COR-L47 (cell line): ENCODE data around the gene RASGRP3.

ENCODE experiments used
- DNase-seq: peaks from one replicate; lab custom pipeline; 2025; lab: John Stamatoyannopoulos, UW

Gene RASGRP3

DNA sequence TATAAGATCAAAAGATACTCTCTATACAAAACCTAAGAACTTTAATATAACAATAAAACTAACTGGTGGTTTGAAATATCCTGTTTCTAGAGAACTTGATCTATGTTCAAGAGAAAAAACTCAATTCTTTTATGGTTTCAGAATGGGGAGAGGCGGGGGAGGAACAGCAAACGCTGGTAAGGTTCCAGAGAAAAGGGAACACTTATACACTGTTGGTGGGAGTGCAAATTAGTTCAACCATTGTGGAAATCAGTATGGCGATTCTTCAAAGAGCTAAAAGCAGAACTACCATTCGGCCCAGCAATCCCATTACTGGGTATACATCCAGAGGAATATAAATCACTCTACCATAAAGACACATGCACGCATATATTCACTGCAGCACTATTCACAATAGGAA lies 105.4 kb downstream of the RASGRP3 start:
- DNase-seq: no peak

DNA sequence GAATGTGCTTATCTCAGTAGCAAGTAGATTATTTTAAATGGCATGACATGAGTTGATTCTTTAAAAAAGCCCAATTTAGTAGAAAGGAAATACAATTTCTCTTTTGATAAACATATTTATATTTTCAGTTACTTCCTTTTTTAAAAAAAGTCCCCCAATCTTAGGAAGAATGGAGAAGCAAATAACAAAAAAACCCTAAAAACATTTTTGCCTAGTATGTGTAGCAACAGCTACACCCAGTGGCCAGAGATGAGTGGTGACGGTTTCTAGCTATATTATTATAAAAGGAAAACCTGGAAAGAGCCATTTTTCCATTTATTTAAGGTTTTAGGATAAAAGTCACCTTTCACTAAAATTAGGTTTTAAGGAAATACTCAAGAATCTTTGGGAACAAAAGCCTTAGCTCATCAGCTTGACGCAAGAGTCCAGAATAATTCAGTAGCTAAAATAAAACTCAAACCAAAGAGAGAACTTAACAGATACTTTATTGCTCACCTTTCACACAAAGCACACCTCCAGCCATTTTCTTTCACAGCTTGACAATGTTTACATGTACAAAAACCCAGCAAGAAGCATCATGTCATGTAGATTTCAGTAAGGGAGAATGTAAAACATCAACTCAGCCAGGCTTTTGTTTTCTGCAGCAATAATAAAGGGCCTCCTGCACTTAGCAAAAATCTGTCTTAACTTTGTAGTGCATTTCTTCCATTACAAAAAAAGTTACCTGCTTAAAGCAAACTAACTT lies 106.9 kb downstream of the RASGRP3 start:
- DNase-seq: peak; percentile 12

DNA sequence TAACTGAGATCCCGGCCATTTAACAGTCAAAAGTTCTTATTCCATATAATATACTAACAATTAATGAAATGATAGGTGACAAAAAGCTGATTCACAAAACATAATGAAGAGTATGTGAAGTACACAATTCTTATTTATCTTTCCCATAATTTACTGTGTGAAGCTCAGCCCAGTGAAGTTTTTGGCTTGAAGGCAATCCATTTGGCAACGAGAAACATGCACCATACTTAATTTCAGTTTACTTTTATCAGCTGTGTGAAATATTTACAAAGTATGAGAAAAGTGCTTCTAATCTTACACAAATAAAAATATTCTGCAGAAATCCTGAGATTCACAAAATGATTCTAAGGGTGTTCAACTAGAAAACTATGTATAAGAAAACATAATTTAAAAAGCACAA lies 110.3 kb downstream of the RASGRP3 start:
- no peak for DNase-seq

DNA sequence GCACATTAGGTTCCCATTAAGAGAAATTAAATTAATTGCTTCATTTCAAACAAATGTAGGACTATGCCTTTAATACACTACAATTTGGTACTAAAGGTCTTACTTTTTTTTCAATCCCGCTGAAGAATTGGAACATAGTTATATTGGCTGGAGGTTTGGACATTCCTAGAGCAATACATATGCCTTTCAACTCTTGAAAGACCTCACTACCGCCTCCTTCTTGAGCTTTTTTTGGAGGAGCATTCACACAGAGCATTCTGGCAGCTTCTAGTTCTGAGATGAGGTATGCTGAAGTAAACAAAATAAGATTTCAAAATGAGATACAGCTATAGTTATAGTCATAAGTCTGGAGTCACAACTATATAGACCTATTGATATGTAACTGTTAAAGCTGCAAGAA lies 111.8 kb downstream of the RASGRP3 start:
- DNase-seq: no peak

DNA sequence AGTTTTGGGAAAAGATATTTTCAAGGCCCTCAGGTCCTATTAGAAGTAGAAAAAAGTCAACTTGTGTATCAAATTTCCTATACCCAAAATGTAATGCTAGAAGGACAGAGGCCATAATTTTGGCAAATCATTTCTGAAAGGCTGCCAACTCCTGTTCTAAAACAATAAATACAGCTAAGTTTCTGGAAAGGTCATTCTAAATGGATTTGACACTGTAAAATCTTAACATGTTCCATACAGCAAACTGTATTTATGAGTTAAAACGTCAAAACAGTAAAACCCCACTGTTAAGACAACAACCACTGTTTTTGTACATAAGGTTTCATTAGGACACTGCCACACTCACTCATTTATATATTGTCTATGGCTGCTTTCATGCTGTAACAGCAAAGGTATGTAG lies 113.0 kb downstream of the RASGRP3 start:
- DNase-seq: no peak

DNA sequence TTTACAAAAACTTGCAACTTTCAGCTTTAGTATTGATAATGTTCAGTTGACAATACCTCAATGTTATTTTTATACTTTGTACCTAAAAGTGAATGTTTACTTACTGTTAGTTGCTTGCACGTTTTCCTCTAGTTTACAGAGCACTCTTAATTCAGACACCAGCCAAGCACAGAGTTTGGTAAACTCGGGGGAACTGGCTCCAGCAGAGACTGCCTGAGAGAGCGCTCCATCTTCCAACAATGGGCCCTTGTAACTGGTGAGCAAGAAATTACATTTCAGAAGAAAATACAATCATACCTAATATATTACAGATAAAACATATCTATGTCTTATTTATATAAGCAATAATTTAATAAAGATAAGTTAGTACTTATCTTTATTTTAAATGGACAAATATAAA lies 118.9 kb downstream of the RASGRP3 start:
- DNase-seq: no peak

DNA sequence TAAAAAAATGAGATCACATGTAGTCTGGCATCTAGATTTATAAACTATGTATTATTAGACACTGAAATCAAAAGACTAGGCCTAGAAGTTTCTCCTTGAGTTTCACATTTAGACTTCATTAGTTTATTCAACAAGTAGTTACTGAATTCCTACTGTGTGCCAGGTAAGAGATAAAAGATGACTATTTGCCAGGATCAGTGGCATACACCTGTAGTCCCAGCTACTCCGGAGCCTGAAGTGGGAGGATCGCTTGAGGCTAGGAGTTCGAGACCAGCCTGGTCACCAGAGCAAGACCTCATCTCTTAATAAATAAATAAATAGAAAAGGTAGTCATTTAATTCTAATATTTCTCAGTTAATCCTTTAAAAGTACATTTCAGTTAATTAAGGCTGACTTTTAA lies 120.6 kb downstream of the RASGRP3 start:
- DNase-seq: no peak

DNA sequence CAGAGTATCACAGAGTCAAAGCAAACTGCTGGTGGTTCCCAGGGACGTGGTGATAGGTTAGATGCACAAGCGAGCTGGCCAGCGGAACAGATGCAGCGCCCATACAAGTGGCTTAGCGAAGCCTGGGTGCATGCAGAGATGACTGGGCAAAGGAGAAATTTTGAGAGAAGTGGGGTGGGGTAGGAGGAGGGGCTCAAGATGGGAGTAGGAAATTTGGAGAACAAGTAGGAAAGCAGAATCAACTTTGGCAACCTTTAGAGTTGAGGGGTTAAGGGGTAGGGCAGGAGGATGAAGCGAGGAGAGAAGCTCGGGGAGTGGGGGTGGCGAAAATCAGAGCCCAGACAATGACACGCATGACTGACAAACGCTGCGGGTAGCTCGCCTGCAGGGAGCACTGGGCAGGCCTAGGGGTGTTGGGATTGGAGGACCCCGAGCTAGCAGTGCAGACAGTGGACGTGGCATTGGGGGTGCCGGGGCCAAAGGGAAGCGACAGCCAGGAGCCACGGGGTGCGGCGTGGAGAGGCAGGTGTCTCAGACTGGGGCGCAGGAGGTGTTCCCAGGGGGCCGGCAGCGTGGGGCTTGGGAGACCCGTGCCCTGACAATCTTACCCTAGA lies 122.2 kb downstream of the RASGRP3 start:
- DNase-seq: peak; percentile 12

DNA sequence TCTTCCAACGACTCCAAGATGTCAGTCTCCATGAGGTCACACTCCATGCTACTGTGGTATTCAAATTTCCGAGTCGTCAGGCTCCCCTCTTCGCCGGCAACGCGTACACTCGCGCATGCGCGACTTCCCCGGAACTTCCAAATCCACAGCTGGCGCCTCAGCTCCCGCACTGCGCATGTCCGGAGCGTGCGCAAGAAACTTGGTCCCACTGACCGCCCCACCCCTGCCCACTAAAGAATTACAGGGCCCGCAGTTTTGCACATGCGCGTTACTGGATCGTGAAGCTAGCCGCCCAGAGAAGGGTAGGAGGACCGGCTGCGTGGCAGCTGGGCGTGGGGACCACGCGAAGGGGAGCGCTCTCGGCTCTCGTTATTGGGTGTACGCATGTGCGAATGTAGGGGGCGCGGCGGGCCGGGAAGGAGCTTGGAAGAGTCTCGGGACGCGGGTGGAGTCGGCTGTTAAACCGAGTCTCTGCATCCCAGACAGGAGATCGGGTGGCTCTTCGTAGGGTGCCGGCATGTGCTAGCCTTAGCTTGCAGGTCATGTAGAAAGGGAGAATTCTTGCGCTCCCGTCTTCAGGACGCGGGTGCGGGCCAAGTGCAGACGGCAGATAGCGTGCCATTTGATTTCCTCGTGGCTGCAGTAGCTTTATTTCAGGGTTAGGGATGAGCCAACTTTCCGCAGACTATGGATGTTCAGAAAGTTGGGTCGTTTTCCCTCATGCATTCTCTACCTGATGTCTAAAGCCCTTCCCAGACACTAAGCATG lies 122.9 kb downstream of the RASGRP3 start, which contains the start of gene FAM98A:
Gene FAM98A (minus strand): TSS at position 125 of the 768 bp plus-strand sequence. CDS start 78 bp downstream, at position 47.
- peak; percentile 98 for DNase-seq

DNA sequence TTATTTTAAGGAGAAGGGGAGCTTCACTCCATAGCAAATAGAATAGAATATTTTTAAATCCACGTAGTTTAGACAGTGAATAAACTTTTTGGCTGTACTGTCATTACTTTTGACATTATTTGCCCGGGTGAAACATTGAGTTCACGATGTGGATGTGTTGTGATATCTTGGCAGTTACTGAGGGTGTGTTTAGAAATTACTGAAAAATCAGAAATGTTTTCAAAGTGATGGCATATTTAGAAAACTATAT lies 123.4 kb downstream of the RASGRP3 start:
- DNase-seq: no peak

DNA sequence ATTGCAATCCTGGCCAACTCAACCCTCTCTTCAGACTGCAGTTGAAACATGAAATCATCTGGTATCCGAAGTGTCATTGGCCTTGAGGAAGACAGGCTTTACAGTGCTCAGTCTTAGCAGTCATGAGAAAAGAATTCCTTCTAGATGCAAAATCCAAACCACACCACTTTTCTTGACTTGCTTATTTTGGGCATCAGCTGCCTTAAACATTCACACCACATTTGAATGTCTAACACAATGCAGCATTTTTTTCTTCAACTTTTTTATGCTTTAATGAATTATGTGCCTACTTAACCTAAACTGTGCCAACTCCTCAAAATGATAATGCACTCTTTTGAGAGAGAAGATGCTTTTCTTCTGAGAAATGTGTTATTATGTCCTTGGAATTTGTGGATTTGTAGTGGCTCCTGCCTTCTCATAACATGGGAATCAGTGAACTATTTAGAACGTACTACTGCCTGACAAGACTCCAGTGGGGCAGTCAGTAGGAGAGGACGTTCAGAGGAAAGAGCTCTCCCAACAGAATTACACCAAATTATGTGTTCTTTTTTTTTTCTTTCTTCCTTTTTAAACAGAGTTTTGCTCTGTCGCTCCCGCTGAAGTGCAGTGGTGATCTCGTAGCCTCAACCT lies 125.9 kb downstream of the RASGRP3 start:
- no peak for DNase-seq

DNA sequence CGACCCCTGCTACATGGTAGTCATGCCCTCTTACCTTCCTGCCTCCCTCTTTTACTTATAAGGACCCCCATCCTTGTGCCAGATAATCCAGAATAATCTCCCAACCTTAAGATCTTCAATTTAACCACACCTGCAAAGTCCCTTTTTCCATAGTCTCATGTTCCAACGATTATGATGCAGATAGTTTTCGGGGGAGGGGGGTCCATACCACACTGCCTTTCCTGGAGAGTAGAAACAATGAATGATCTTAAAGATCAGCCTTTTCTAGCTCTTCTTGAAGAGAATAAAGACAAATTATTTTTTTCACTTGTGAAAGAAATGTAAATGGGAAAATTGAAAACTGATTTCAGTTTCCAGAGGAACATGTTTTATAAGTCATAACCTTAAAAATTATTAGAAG lies 127.0 kb downstream of the RASGRP3 start:
- no peak for DNase-seq

DNA sequence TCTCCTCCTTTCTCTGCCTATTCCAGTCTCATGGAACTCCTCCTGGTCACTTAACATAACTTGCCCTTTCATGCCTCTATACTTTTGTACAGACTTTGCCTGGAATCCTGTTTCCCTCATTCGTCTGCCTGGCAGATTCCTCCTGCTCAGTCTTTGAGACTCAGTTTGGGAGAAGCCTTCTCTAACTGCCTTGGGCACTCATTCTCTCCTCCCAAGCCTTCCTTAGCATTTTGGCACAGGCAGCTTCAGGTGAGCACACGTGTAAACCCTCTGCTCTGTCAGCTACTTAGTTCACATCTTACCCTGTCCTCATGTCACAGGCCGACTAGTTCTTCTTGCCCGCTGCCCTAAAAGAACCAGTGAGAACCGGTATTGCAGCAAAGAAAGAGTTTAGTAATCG lies 128.6 kb downstream of the RASGRP3 start:
- DNase-seq: no peak

DNA sequence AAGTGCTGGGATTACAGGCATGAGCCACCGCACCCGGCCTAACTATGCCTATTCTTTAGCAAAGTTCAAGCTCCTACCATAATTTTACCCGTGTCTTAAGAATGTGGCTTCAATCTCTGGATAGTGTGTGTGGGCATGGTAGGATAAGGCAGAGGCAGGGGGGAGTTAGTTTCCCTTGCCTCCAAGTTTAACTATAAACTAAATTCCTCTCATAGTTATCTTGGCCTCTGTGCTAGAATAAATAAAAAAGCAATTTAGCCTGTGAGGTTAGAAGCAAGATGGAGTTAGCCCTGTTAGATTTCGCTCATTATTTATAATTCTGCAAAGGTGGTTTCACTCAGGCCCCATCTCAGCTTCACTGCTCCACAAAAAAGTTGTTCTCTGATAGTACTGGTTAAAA lies 129.7 kb downstream of the RASGRP3 start:
- DNase-seq: no peak

DNA sequence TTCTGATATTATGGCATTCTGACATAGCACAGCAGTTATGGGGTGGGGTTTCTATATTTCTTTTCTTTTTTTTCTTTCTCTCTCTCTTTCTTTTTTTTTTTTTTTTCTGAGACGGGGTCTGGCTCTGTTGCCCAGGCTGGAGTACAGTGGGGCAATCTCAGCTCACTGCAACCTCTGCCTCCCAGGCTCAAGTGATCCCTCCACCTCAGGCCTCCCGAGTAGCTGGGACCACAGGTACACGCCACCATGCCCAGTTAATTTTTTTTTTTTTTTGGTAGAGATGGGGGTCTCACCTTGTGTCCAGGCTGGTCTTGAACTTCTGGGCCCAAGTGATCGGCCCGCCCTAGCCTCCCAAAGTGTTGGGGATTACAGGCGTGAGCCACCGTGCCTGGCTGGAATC lies 130.2 kb downstream of the RASGRP3 start:
- no peak for DNase-seq

DNA sequence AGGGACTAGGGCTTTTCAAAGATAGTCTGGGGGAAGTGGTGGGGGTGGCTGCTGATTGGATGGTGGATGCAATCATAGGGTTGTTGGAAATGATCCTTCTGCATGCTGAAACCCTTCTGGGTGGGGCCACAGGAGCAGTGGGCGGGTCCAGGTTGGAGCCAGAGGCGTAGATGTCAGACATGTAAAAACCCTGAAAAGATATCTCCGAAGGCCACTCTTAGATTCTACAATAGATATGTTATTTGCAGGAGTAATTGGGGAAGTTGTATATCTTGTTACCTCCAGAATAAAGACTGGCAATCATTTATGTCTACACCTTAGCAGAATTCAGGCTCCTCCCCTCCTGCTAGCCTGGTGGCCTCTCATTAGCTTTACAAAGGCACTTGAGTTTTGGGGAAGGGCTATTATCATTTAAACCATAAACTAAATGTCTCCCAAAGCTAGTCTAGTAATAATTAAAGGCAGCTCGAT lies 130.8 kb downstream of the RASGRP3 start:
- no peak for DNase-seq

DNA sequence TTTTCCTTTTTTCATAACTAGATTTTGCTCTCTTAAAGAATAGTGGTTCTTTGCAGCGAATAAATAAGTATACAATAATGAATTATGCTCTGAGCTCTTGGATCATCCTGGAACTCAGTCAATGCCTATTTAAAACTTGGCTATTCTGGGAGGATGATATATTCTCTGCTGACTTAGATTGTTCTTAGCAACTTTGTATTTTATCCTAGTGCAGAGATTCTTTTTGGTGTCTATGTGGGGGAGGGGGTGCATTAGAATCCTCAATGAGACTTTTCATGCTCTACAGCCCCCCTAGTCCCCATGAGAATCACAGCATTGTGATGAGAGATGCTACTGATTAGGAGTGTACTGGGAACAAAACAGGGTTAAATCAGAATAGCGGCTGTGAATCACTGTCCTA lies 131.5 kb downstream of the RASGRP3 start:
- DNase-seq: no peak

DNA sequence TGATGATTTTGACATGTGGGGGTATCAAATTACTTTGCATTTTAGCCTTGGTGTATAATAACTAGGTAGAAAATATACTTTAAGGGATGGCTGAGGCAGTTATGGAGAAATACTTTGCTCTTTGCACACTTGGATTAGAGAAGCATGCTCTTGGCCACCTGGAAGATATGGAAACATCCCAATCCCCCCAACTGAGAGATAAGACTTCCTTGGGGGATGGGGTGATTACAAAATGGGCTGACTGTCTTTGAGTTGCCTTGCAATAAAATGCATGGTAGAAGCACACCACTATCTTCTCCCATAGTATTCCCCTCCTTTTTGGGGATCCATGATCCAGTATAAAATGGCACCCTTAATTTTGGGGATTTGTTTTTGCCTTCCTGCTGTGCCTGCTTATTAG lies 137.7 kb downstream of the RASGRP3 start:
- DNase-seq: no peak
